NCI-H2227 treated with DMSO at 0.1 percent for 48 hours (cell line): ENCODE results near the gene CKLF.
"Not testable (repeated sequence)": the region's sequence is repeated elsewhere in the genome, so short reads cannot be mapped to it uniquely, and the experiment has no call there.

Experiments used
- DNase-seq: peaks from one replicate; lab custom pipeline; 2025; lab: John Stamatoyannopoulos, UW

The CKLF gene

GRCh38 chr16:66542396-66542795, 10.0 kb upstream of the CKLF start:
- DNase-seq, result no peak

GRCh38 chr16:66543541-66543940, 8.8 kb upstream of the CKLF start:
- DNase-seq, result no peak

GRCh38 chr16:66544016-66544757, 8.2 kb upstream of the CKLF start:
- DNase-seq, result no peak

- DNase-seq, result no peak
Observed at GRCh38 chr16:66547101-66547989, 5.0 kb upstream of the CKLF start.

- no peak for DNase-seq
Observed at GRCh38 chr16:66548068-66548467, 4.3 kb upstream of the CKLF start.

GRCh38 chr16:66548868-66549267, 3.5 kb upstream of the CKLF start:
- DNase-seq, result no peak

- peak; percentile 55 for DNase-seq
Observed at GRCh38 chr16:66549284-66550131, 2.9 kb upstream of the CKLF start, which contains the start of gene TK2. TK2 (minus strand) TSS chr16:66550122; CDS start chr16:66550061, 61 bp downstream.

GRCh38 chr16:66551348-66551759, 1.0 kb upstream of the CKLF start:
- DNase-seq, result peak; percentile 20

GRCh38 chr16:66551788-66552285, 539 bp upstream of the CKLF start:
- no peak for DNase-seq

- DNase-seq, result no peak
Observed at GRCh38 chr16:66553223-66553622, 847 bp downstream of the CKLF start.

- no peak for DNase-seq
Observed at GRCh38 chr16:66554021-66554420, 1.6 kb downstream of the CKLF start.

GRCh38 chr16:66554495-66554894, 2.1 kb downstream of the CKLF start:
- DNase-seq, result no peak

- DNase-seq, result no peak
Observed at GRCh38 chr16:66560107-66560506, 7.7 kb downstream of the CKLF start.

GRCh38 chr16:66561381-66562080, 9.2 kb downstream of the CKLF start:
- DNase-seq, result no peak

- no peak for DNase-seq
Observed at GRCh38 chr16:66562409-66562808, 10.0 kb downstream of the CKLF start.

GRCh38 chr16:66562986-66563385, 10.6 kb downstream of the CKLF start:
- DNase-seq, result no peak

GRCh38 chr16:66563574-66564334, 11.4 kb downstream of the CKLF start:
- DNase-seq, result no peak

GRCh38 chr16:66566051-66566901, 13.9 kb downstream of the CKLF start, which contains the start of gene CMTM1:
CMTM1 (plus strand) TSS chr16:66566439; CDS start chr16:66566514, 75 bp downstream.
- DNase-seq, result no peak

- DNase-seq, result not testable (repeated sequence)
Observed at GRCh38 chr16:66567270-66567669, 14.9 kb downstream of the CKLF start.
